GM19025 (cell line): ENCODE measurements around the gene PCGF3.
"Not testable (repeated sequence)": the region's sequence is repeated elsewhere in the genome, so short reads cannot be mapped to it uniquely, and the experiment has no call there.

Experiments
- ATAC-seq: cut with Tn5 transposase; IDR thresholded peaks from one replicate; pipeline ENCODE4 v1.9.1; 2021; ENCODE audit warnings: mild to moderate bottlenecking, low read depth, moderate library complexity; ENCODE audit not compliant: unreplicated experiment

The PCGF3 gene

GRCh38 chr4:759810-760209, 54.2 kb downstream of the PCGF3 start:
- not testable (repeated sequence) for ATAC-seq

- no peak for ATAC-seq
These were observed 55.0 kb downstream of the PCGF3 start for GRCh38 chr4:760616-761015.

DNA sequence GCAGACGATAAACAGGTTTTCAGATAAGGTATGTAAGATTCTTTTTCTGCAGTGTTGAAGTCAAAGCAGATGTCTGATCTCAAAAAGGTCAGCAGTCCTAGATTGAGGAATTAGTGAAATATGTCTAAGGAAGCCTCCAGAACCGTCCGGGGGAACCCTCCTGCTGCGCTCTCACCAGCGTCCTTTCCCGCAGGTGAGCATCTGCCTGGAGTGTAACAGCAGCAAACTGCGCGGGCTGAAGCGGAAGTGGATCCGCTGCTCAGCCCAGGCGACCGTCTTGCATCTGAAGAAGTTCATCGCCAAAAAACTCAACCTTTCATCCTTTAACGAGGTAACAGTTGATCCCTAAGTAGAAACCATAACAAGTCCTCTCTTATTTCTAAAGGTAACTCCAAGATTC, 55.5 kb downstream of the PCGF3 start:
- no peak for ATAC-seq

- ATAC-seq: no peak
These were observed 56.1 kb downstream of the PCGF3 start for GRCh38 chr4:761739-762138.

GRCh38 chr4:762211-763190, 56.9 kb downstream of the PCGF3 start:
- ATAC-seq: no peak

DNA sequence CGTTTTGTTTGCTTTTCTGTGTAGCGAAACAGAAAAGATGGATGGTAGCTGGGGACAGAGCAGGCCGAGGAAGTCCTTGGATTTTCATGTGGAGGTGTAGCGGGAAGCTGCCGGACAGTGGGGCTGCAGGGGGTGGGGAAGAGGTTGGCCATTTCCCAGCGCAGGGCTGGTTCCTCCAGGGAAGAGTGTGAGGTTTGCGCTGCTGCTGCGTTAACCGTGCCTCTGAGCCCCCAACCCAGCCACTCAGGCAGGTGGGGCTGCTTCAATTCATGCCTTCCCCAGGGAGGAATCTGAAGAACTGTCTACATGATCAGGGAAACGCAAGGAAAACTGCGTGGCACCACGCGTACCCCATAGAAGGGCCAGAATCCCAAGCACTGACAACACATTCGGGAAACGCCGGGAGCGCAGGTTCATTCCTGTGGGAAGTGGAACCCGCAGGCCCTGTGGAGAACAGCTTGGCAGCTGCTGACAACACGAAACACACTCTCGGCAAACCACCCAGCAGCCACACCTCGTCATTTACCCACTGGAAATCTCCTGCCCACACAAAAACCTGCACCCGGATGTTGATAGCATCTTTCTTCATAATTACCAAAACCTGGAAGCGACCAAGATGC, 57.7 kb downstream of the PCGF3 start:
- ATAC-seq: no peak

GRCh38 chr4:763922-764321, 58.3 kb downstream of the PCGF3 start:
- no peak for ATAC-seq

DNA sequence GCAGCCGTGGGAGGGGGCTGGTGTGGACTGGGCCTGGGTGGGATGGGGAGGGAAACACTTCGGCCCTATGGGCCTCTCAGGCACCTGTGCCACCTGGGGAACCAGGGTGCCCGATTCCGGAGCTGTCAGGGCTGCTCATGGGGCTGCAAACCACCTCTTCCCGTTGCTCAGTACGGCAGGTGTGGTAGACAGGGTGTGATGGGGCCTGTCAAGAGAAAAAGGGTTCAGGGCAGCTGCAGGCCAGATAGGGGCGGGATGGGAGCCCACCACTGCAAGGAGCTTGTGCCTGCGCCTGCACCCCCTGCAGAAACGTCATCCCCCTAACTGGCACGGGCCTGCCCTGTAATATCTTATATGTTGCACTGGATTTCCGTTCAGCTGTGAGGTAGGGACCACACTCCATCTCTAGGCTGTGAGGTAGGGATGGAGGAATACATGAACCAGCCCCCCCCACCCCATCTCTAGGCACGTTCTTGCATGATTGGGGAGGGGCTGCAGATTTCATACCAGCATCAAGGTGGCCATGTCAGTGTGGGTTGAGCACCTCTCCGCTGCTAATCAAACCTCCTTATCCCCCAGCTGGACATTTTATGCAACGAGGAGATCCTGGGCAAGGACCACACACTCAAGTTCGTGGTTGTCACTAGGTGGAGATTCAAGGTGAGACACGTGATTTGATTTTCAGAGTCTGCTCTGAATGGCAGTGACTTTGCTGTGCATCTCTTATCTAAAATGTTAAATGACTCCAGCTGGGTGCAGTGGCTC, 59.0 kb downstream of the PCGF3 start:
- ATAC-seq: no peak

GRCh38 chr4:766152-766515, 60.5 kb downstream of the PCGF3 start:
- ATAC-seq: no peak

DNA sequence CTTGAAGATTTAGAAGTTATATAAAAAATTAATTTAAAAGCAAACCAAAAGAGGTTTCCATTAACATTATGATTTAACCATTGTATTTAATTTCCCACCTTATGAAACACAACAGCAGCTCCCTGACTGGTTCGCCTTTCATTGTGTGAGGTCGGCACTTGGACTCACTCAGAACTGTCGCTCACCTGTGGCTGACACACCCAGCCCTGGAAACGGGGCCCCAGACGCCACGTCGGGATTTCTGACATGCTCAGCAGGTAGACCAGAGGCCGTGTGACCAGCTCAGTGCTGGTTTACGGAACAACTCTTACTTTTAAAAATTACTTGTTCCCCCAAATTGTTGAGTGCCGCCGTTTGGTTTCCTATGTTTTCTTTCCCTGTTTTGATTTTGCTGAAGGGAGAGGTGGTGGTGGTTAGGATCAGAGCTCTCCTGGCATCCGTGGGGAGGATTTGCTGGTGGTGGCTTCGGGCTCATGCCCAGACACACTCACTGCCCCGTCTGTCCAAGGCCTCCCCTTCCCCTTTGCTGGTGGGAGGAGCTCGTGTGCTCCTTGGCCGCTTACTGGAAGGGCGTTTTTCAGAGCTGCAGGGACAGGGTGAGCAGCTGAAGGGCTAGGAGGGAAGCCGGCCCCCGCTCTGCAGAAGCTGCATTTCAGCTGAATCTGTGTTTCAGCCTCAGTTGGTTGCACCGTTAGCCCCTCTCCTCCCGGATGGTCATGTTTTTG, 61.1 kb downstream of the PCGF3 start:
- no peak for ATAC-seq

DNA sequence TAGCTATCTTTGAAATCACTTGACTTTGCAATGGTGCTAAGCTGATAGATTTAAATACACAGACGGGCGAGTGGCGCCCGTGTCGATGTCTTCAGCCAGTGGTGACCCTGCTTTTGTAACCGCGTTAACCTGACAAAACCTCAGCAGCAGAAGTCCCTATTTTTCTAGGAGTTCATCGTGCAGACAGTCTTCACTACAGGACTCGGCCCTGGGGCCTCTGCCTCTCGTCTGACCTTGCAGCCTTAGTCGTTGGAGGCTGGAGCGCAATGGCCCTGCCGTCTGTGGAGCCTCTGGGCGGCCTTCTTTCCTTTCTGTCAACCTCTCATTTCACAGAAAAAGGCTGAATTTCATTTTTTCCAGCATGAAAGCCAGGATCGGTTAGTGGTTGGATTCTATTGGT, 62.4 kb downstream of the PCGF3 start:
- ATAC-seq: no peak

DNA sequence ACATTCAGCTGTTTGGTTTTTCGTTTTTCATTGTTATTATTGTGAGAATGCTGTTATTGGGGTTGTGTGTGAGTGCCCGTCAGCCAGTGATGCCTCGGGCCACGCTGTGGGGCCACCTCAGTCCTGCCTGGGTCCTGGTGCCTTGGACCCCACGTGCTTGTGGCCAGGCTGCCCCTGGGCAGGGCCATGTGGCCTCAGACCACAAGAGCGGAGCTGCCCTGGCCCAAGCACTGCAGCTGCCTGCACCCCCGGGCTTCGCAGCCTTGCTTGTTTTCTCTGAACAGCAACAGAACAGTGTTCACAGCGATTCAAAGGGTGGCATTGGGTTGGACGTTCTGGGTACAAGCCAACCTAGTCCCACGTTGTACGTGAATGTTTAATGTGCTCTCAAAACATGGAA, 63.4 kb downstream of the PCGF3 start:
- no peak for ATAC-seq

DNA sequence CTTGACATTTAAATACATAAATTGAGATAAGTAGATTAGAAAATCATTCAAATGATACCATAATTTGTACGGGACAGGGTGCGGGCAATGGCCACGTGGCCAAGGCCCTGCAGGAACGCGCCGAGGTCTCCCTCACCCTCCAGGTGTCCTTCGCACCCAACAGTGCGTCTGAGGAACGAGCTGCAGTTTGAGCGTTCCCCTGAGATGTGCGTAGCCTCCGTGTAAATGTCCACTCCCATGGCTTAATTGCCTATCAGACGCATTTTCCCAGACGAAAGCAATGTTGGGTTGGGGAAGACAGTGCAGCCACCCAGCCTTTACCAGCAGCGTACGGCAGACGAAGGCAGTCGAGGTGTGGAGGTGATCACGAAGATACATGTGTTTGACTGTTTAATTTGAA, 63.9 kb downstream of the PCGF3 start:
- no peak for ATAC-seq

DNA sequence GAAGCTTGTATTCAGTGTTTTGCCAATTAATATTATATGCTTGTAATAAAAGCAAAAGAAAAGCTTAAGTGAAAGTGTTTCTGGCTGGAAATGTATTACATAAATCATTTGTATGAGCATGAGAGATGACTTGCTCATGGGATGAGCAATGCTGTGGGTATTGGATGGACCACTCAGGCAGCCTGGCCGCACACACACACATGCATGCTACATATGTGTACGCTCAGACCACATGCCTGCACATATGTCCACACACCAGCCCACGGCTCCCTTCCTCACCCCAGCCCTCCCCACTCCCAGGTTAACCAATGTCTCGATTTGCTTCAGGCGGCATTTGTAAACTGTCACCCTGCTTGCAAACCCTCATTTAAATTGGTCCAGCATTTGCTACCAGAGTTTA, 64.4 kb downstream of the PCGF3 start:
- no peak for ATAC-seq

GRCh38 chr4:771464-771863, 65.8 kb downstream of the PCGF3 start:
- no peak for ATAC-seq

DNA sequence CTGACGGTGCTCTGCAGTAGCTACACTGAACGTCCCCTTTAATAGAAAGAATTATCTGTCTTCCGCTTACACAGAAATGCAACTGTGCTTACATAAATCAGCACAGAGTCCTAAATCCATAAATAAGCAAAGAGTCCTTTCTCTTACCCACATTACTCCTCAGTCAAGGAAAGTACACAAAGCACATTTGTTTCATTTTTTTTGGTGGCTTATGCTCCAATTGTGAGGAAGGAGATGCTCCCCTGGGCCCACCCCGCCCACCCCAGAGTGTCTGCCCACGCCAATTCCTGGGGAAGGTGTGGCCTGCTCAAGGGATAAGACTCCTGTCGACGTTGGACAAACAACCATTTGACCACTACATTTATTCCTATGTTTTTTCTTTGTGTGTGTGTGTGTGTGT, 66.5 kb downstream of the PCGF3 start:
- ATAC-seq: no peak

DNA sequence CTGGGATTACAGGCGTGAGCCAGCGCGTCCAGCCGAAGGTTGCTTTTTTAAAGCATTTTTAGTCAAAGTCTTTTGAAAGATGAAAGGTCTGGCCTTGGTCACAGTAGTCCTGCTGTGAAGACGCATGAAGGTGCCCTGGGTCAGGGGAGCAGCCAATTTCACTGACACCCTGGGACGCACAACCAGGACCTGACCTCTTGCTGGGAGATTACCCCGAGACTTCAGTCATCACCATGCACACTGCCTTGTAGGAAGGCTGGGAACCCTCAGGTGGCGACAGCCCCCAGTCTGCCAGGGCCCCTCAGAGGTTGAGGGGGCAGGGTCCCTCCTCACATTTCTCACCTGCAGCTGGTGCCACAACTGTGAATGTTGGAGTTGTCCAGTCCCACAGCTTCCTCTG, 67.1 kb downstream of the PCGF3 start:
- ATAC-seq: no peak

GRCh38 chr4:773214-773613, 67.6 kb downstream of the PCGF3 start:
- no peak for ATAC-seq

DNA sequence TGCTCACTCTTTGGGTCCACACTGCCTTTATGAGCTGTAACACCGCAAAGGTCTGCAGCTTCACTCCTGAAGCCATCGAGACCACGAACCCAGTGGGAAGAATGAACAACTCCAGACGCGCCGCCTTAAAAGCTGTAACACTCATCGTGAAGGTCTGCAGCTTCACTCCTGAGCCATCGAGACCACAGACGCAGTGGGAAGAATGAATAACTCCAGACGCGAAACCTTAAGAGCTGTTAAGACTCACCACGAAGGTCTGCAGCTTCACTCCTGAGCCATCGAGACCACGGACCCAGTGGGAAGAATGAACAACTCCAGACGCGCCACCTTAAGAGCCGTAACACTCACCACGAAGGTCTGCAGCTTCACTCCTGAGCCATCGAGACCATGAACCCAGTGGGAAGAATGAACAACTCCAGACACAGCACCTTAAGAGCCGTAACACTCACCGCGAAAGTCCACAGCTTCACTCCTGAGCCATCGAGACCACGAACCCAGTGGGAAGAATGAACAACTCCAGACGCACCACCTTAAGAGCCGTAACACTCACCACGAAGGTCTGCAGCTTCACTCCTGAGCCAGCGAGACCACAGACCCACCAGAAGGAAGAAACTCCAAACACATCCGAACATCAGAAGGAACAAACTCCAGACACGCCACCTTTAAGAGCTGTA, 68.9 kb downstream of the PCGF3 start:
- ATAC-seq: not testable (repeated sequence)

GRCh38 chr4:775485-775884, 69.9 kb downstream of the PCGF3 start:
- ATAC-seq: not testable (repeated sequence)
